AG04450 (cell line): ENCODE results near the gene PACSIN2. TPM values are rescaled to one million over a fixed set of nuclear protein-coding genes. Genes with fewer than 3 reads are reported as not detected.

Experiments
- CTCF ChIA-PET: fragments of 300-600, 350-600 bp; formaldehyde crosslinking; extraction: SDS; loops from one replicate; lab custom pipeline; 2022; ENCODE audit warnings: antibody characterized with exemption, inconsistent platforms; lab: Charles Lee
- POLR2A ChIA-PET: fragments of 350-600 bp; formaldehyde crosslinking; extraction: SDS; loops from one replicate; lab custom pipeline; 2021; ENCODE audit warnings: antibody characterized with exemption, inconsistent platforms; lab: Yijun Ruan, JAX
- DNase-seq: peaks from one replicate; pipeline ENCODE4 v3.0.0-alpha.2; 2011; ENCODE audit warnings: low read depth, low spot score
- H3K27ac ChIP-seq: one replicate; pipeline ENCODE4 v1.5.1; 2012; ENCODE audit warnings: low read depth, low read length, control low read depth
- H3K27me3 ChIP-seq: one replicate; pipeline ENCODE4 v1.6.0; 2012; ENCODE audit warnings: low read length; ENCODE audit not compliant: control insufficient read depth, insufficient read depth
- H3K4me3 ChIP-seq: 2 replicates; pipeline ENCODE4 v1.5.1; 2011; ENCODE audit warnings: mild to moderate bottlenecking, low read depth, low read length, control low read depth
- H3K9me3 ChIP-seq: 2 replicates; pipeline ENCODE4 v1.5.1; 2012; ENCODE audit warnings: low read length; ENCODE audit not compliant: control insufficient read depth, insufficient read depth
- polyA plus RNA-seq: library from polyadenylated mRNA; depleted of rRNA; stranded (reverse); fragments of >200 nt; gene quantifications from 2 replicates; pipeline ENCODE4 v1.2.3, GENCODE V29; 2011
- TF ChIP-seq, protein P1 (sequence below): IDR thresholded peaks from 2 replicates; pipeline ENCODE4 v1.5.1; 2011; ENCODE audit warnings: low read depth, low read length, control low read depth, inconsistent platforms

PACSIN2 gene
- polyA plus RNA-seq, 1 experiment: 59.6 TPM

DNA sequence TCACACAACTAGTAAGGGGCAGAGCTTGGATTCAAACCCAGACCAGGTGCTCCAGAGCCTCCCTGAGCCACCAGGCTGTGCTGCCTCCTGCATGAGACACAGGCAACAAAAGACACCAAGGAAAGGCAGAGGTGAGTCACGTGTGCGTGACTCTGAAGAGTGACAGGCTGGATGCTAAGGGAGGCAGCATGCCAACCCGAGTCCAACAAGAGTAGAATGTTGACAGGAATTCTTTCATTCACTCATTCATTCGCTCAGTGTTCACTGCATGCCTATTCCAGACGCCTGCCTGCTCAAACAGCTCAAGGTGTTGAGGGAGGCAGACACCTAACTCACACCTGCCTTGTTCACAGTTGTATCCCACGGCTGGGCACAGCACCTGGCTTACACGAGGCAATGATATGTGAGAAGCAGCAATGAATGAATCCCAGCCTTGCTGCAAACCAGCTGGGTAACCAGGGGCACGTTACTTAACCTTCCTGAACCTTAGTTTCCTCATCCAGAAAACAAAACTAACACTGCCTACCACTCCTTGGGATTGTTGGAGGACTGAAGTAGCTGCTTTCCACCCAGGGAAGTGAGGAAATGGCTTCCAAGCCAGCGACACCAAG lies 84.0 kb downstream of the PACSIN2 start:
- Histone ChIP-seq H3K4me3 (no peak overlapping the region), H3K9me3 (no peaks in the 10 kb centered on the region), H3K27me3 (no peaks in the 10 kb centered on the region), H3K27ac (peak overlapping the region; percentile 31)
- ChIA-PET POLR2A (interaction anchor here (0.6 kb wide), 1 partner anchor 75 kb away, joined by 3 read pairs; no protein-coding TSS in a partner anchor), CTCF (no interaction called here)
- TF ChIP-seq, protein P1, sequence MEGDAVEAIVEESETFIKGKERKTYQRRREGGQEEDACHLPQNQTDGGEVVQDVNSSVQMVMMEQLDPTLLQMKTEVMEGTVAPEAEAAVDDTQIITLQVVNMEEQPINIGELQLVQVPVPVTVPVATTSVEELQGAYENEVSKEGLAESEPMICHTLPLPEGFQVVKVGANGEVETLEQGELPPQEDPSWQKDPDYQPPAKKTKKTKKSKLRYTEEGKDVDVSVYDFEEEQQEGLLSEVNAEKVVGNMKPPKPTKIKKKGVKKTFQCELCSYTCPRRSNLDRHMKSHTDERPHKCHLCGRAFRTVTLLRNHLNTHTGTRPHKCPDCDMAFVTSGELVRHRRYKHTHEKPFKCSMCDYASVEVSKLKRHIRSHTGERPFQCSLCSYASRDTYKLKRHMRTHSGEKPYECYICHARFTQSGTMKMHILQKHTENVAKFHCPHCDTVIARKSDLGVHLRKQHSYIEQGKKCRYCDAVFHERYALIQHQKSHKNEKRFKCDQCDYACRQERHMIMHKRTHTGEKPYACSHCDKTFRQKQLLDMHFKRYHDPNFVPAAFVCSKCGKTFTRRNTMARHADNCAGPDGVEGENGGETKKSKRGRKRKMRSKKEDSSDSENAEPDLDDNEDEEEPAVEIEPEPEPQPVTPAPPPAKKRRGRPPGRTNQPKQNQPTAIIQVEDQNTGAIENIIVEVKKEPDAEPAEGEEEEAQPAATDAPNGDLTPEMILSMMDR: no peak
- no peak for DNase-seq

DNA sequence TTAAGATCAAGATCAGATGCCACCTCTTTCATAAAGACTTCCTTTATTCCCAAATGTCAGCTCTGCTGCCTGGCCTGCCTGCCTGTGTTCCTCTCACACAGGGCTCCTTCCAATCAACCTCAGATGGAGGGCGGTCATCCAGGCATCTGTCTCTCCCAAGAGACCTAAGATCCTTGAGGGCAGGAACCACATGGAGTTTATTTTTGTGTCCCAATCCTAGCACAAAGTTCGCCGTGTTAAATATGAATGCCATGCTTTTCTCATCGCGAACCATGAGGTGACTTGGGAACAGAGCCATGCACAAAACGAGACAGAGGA lies 85.2 kb downstream of the PACSIN2 start:
- H3K9me3 ChIP-seq: no peaks in the 10 kb centered on the region
- POLR2A ChIA-PET: no interaction called here
- TF ChIP-seq, protein P1: no peak
- no peak overlapping the region for H3K27ac ChIP-seq
- CTCF ChIA-PET: no interaction called here
- no peaks in the 10 kb centered on the region for H3K27me3 ChIP-seq
- H3K4me3 ChIP-seq: no peak overlapping the region
- no peak for DNase-seq

DNA sequence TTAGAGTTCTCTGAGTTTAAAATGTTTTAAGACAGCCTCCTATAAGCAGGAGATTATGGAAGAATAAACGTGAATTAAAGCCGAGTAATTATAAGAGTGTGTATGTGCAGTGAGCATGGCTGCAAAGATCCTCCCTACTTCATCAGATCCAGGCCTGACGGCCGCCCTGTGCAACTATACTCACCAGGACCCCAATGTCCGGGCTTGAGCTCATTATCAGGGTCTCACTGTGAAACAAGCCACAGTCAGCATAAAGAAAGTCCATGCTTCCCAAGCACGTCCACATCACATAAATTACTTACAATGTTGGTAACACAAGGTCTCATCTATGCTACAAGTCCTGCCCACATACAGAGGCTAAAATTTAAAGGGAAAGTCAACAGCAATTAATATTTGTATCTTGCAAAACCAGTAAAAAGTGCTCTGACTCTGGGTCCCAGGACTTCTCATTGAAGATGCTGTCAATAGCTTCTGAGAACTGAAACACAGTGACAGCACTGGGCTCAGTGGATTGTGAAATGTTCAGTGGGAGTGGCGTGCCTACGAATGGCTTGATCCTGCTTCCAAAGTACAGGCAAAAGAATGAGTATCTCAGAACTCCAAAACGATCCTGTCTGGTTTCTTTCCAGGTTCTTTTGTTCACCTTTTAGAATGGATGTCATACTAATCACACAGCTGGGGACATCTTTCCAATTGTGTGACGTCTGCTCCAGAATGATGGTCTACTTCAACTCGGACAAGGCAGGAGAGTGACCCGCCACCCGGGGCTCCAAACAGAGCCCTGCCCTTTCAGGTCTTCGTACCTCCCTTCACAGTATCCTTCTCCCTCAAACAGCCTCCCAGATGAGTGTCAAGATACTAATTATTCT lies 85.7 kb downstream of the PACSIN2 start:
- POLR2A ChIA-PET: interaction anchor here (0.6 kb wide), 2 partner anchors 15 to 93 kb away, joined by 5 to 8 read pairs; no protein-coding TSS in a partner anchor
- CTCF ChIA-PET: no interaction called here
- Histone ChIP-seq H3K4me3 (no peak overlapping the region), H3K27me3 (no peaks in the 10 kb centered on the region), H3K9me3 (no peaks in the 10 kb centered on the region), H3K27ac (no peak overlapping the region)
- DNase-seq: no peak
- TF ChIP-seq, protein P1: no peak

DNA sequence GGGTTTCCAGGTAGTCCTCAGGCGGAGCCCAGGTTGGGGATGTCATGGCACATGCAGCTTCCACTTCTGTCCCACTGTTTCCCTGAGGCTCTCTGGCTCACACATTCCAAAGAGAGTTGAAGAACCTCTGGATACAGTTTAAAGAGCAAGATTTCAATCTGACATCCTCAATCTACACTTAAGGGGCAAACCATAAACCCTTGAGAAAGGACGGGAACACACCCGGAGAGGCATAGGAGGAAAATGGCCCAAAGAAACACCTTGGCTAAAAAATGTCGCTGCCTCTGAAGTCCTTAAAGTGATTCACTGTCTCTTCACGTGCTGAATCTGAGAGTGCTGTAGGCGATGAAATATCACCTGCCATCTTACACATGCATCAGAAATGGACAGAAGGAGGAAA lies 87.0 kb downstream of the PACSIN2 start:
- DNase-seq: no peak
- POLR2A ChIA-PET: no interaction called here
- Histone ChIP-seq H3K9me3 (no peaks in the 10 kb centered on the region), H3K27ac (no peak overlapping the region), H3K27me3 (no peaks in the 10 kb centered on the region), H3K4me3 (no peak overlapping the region)
- TF ChIP-seq, protein P1: no peak
- CTCF ChIA-PET: no interaction called here

DNA sequence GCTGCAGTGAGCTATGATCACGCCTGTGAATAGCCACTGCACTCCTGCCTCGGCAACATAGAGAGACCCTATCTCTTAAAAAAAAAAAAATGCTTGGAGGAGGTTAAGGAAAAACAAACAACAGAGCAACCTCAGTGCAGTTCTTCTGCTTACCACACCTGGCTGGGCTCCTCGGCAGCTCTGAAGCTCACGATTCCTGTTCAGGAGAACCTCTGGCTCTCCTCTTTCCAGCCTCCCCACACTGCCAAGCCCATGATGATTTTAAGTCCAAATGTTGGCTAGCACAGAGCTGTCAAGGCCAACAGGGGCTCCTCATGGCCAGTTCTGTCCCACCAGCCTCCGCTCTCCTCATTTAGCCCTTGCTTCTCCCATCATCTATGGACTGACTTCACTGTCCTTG lies 88.2 kb downstream of the PACSIN2 start:
- H3K27ac ChIP-seq: no peak overlapping the region
- TF ChIP-seq, protein P1: no peak
- ChIA-PET CTCF (no interaction called here), POLR2A (interaction anchor here (0.7 kb wide), 1 partner anchor 33 kb away, joined by 3 read pairs; no protein-coding TSS in a partner anchor)
- no peaks in the 10 kb centered on the region for H3K9me3 ChIP-seq
- H3K27me3 ChIP-seq: no peaks in the 10 kb centered on the region
- no peak overlapping the region for H3K4me3 ChIP-seq
- no peak for DNase-seq
